Peyer's patch (tissue), 4 donors: Measurements from ENCODE around the gene TM6SF1.
"Not testable (repeated sequence)": the region's sequence is repeated elsewhere in the genome, so short reads cannot be mapped to it uniquely, and the experiment has no call there.

Experiments used
- POLR2A ChIP-seq, 2 donors: fragments of 450-650 bp; IDR thresholded peaks; one replicate each; pipeline ENCODE4 v1.5.1; 2017; ENCODE audit warnings: antibody characterized with exemption in 2 of 2, mild to moderate bottlenecking in 2 of 2, moderate library complexity in 2 of 2
- TF ChIP-seq, protein P1 (sequence below), 6 experiments: fragments of 450-650 bp in 4 of 6; fragments of 200-600 bp in 2 of 6; sonication (generic) in 1 of 6; IDR thresholded peaks; one replicate each; pipeline ENCODE4 v1.5.1; 2017 to 2019; ENCODE audit warnings: antibody characterized with exemption in 6 of 6, mild to moderate bottlenecking in 3 of 6, moderate library complexity in 1 of 6

DNA sequence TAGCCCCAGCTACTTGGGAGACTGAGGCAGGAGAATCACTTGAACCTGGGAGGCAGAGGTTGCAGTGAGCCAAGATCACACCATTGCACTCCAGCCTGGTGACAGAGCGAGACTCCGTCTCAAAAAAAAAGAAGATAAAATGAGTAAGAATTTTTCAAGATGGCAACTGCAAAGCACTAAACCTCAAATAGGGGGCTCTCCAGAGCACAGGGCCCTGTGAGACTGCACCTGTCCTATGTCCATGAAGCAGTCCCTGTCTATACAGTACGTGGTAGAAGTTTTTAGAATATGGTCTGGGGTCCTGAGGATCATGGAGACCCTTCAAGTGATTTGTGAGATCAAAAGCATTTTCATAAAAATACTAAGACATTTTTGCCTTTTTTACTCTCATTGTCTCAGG lies 22.0 kb upstream of the TM6SF1 start:
- TF ChIP-seq, protein P1, sequence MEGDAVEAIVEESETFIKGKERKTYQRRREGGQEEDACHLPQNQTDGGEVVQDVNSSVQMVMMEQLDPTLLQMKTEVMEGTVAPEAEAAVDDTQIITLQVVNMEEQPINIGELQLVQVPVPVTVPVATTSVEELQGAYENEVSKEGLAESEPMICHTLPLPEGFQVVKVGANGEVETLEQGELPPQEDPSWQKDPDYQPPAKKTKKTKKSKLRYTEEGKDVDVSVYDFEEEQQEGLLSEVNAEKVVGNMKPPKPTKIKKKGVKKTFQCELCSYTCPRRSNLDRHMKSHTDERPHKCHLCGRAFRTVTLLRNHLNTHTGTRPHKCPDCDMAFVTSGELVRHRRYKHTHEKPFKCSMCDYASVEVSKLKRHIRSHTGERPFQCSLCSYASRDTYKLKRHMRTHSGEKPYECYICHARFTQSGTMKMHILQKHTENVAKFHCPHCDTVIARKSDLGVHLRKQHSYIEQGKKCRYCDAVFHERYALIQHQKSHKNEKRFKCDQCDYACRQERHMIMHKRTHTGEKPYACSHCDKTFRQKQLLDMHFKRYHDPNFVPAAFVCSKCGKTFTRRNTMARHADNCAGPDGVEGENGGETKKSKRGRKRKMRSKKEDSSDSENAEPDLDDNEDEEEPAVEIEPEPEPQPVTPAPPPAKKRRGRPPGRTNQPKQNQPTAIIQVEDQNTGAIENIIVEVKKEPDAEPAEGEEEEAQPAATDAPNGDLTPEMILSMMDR (IDR thresholded peaks at IDR 0.05): not testable (repeated sequence)
- not testable (repeated sequence) for TF ChIP-seq POLR2A (IDR thresholded peaks at IDR 0.05)
